GM23248 (cell line): ENCODE measurements around the gene AARS2.

Experiments
- EZH2 ChIP-seq: fragments of 200-600 bp; sonication (generic); IDR thresholded peaks from 2 replicates; pipeline ENCODE4 v1.6.1; 2018; ENCODE audit warnings: antibody characterized with exemption, mild to moderate bottlenecking; ENCODE audit not compliant: insufficient read depth, poor library complexity, severe bottlenecking
- EZH2phosphoT487 ChIP-seq: fragments of 200-600 bp; sonication (generic); IDR thresholded peaks from 2 replicates; pipeline ENCODE4 v1.6.1; 2018; ENCODE audit warnings: antibody characterized with exemption, moderate library complexity, mild to moderate bottlenecking, low read depth; ENCODE audit not compliant: insufficient read depth

GRCh38 chr6:44327760-44328159 lies 14.6 kb upstream of the AARS2 start:
- TF ChIP-seq EZH2phosphoT487: no peak
- TF ChIP-seq EZH2: no peak
